ENCODE results near the gene MMP7.

- no peak for TF ChIP-seq KLF1 (tag by site-specific recombination; IDR thresholded peaks at IDR 0.05)
- TF ChIP-seq ZNF510 (tag by site-specific recombination; IDR thresholded peaks at IDR 0.05; ENCODE audit: insufficient replicate concordance): no peak
- TF ChIP-seq ZNF221 (tag by site-specific recombination; IDR thresholded peaks at IDR 0.05; ENCODE audit: borderline replicate concordance): no peak
- TF ChIP-seq, protein P1, sequence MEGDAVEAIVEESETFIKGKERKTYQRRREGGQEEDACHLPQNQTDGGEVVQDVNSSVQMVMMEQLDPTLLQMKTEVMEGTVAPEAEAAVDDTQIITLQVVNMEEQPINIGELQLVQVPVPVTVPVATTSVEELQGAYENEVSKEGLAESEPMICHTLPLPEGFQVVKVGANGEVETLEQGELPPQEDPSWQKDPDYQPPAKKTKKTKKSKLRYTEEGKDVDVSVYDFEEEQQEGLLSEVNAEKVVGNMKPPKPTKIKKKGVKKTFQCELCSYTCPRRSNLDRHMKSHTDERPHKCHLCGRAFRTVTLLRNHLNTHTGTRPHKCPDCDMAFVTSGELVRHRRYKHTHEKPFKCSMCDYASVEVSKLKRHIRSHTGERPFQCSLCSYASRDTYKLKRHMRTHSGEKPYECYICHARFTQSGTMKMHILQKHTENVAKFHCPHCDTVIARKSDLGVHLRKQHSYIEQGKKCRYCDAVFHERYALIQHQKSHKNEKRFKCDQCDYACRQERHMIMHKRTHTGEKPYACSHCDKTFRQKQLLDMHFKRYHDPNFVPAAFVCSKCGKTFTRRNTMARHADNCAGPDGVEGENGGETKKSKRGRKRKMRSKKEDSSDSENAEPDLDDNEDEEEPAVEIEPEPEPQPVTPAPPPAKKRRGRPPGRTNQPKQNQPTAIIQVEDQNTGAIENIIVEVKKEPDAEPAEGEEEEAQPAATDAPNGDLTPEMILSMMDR (tag by site-specific recombination; IDR thresholded peaks at IDR 0.05): no peak
- TF ChIP-seq KLF7 (tag by site-specific recombination; IDR thresholded peaks at IDR 0.05; ENCODE audit: borderline replicate concordance): no peak
- no peak for TF ChIP-seq ZNF76 (tag by site-specific recombination; IDR thresholded peaks at IDR 0.05; ENCODE audit: borderline replicate concordance, low read depth)
- TF ChIP-seq ZNF174 (tag by site-specific recombination; IDR thresholded peaks at IDR 0.05): no peak
- TF ChIP-seq ZBTB20 (tag by site-specific recombination; IDR thresholded peaks at IDR 0.05): no peak
- TF ChIP-seq, protein P2, sequence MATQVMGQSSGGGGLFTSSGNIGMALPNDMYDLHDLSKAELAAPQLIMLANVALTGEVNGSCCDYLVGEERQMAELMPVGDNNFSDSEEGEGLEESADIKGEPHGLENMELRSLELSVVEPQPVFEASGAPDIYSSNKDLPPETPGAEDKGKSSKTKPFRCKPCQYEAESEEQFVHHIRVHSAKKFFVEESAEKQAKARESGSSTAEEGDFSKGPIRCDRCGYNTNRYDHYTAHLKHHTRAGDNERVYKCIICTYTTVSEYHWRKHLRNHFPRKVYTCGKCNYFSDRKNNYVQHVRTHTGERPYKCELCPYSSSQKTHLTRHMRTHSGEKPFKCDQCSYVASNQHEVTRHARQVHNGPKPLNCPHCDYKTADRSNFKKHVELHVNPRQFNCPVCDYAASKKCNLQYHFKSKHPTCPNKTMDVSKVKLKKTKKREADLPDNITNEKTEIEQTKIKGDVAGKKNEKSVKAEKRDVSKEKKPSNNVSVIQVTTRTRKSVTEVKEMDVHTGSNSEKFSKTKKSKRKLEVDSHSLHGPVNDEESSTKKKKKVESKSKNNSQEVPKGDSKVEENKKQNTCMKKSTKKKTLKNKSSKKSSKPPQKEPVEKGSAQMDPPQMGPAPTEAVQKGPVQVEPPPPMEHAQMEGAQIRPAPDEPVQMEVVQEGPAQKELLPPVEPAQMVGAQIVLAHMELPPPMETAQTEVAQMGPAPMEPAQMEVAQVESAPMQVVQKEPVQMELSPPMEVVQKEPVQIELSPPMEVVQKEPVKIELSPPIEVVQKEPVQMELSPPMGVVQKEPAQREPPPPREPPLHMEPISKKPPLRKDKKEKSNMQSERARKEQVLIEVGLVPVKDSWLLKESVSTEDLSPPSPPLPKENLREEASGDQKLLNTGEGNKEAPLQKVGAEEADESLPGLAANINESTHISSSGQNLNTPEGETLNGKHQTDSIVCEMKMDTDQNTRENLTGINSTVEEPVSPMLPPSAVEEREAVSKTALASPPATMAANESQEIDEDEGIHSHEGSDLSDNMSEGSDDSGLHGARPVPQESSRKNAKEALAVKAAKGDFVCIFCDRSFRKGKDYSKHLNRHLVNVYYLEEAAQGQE (tag by site-specific recombination; IDR thresholded peaks at IDR 0.05): no peak
- TF ChIP-seq ZBTB44 (tag by site-specific recombination; IDR thresholded peaks at IDR 0.05): no peak
- TF ChIP-seq SETDB1 (IDR thresholded peaks at IDR 0.05; ENCODE audit: insufficient read length, low read length): no peak
- TF ChIP-seq, protein P3, sequence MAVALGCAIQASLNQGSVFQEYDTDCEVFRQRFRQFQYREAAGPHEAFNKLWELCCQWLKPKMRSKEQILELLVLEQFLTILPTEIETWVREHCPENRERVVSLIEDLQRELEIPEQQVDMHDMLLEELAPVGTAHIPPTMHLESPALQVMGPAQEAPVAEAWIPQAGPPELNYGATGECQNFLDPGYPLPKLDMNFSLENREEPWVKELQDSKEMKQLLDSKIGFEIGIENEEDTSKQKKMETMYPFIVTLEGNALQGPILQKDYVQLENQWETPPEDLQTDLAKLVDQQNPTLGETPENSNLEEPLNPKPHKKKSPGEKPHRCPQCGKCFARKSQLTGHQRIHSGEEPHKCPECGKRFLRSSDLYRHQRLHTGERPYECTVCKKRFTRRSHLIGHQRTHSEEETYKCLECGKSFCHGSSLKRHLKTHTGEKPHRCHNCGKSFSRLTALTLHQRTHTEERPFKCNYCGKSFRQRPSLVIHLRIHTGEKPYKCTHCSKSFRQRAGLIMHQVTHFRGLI (tag by site-specific recombination; IDR thresholded peaks at IDR 0.05): no peak
These were observed 38.3 kb upstream of the MMP7 start for GRCh38 chr11:102568851-102569250.
